H9 (cell line): Measurements from ENCODE around the gene RAP1GAP. TPM values are rescaled to one million over a fixed set of nuclear protein-coding genes. Genes with fewer than 3 reads are reported as not detected.

Experiments
- DNase-seq: peaks from one replicate; pipeline ENCODE4 v3.0.0-alpha.2; 2017
- H2AFZ ChIP-seq: one replicate; pipeline ENCODE4 v1.6.1; 2013; ENCODE audit warnings: mild to moderate bottlenecking, low read length, control low read depth, moderate library complexity
- H2AK5ac ChIP-seq: 2 replicates; pipeline ENCODE4 v1.6.1; 2013; ENCODE audit warnings: low read length, control low read depth, mixed read lengths; ENCODE audit not compliant: insufficient read length
- H2BK120ac ChIP-seq: one replicate; pipeline ENCODE4 v1.6.1; 2013; ENCODE audit warnings: low read depth, mild to moderate bottlenecking, low read length, control low read depth, inconsistent platforms; ENCODE audit not compliant: poor library complexity, severe bottlenecking
- H2BK12ac ChIP-seq: 2 replicates; pipeline ENCODE4 v1.6.1; 2013; ENCODE audit warnings: low read length, control low read depth, mixed read lengths, low read depth; ENCODE audit not compliant: insufficient read length
- H2BK15ac ChIP-seq: 2 replicates; pipeline ENCODE4 v1.6.1; 2013; ENCODE audit warnings: low read depth, low read length, control low read depth
- H2BK20ac ChIP-seq: one replicate; pipeline ENCODE4 v1.6.1; 2013; ENCODE audit warnings: low read depth, mild to moderate bottlenecking, low read length, control low read depth, inconsistent platforms; ENCODE audit not compliant: poor library complexity, severe bottlenecking
- H2BK5ac ChIP-seq: 2 replicates; pipeline ENCODE4 v1.6.1; 2013; ENCODE audit warnings: low read length, control low read depth, mixed read lengths; ENCODE audit not compliant: insufficient read length
- H3K14ac ChIP-seq: 2 replicates; pipeline ENCODE4 v1.6.1; 2013; ENCODE audit warnings: low read length, control low read depth; ENCODE audit not compliant: insufficient read depth
- H3K18ac ChIP-seq: 2 replicates; pipeline ENCODE4 v1.6.1; 2013; ENCODE audit warnings: low read depth, mild to moderate bottlenecking, mixed read lengths, low read length, control low read depth; ENCODE audit not compliant: insufficient read length
- H3K23ac ChIP-seq: 2 replicates; pipeline ENCODE4 v1.6.1; 2013; ENCODE audit warnings: low read length, control low read depth, mixed read lengths, low read depth; ENCODE audit not compliant: insufficient read length
- H3K23me2 ChIP-seq: 2 replicates; pipeline ENCODE4 v1.6.1; 2013; ENCODE audit warnings: low read depth, mild to moderate bottlenecking, mixed read lengths, low read length, control low read depth; ENCODE audit not compliant: insufficient read length, poor library complexity, severe bottlenecking
- H3K27ac ChIP-seq: 2 replicates; pipeline ENCODE4 v1.5.1; 2013; ENCODE audit warnings: low read length, control low read depth, mixed read lengths, low read depth; ENCODE audit not compliant: insufficient read length
- H3K27me3 ChIP-seq: 2 replicates; pipeline ENCODE4 v1.6.1; 2013; ENCODE audit warnings: low read length, control low read depth, inconsistent platforms; ENCODE audit not compliant: insufficient read depth
- H3K4ac ChIP-seq: 2 replicates; pipeline ENCODE4 v1.6.1; 2013; ENCODE audit warnings: low read depth, mild to moderate bottlenecking, control low read depth, inconsistent platforms, low read length, moderate library complexity
- H3K4me1 ChIP-seq: 2 replicates; pipeline ENCODE4 v1.6.1; 2013; ENCODE audit warnings: low read length, control low read depth, inconsistent platforms; ENCODE audit not compliant: insufficient read depth
- H3K4me2 ChIP-seq: 2 replicates; pipeline ENCODE4 v1.6.1; 2013; ENCODE audit warnings: low read length, control low read depth, mixed read lengths; ENCODE audit not compliant: insufficient read length, insufficient read depth
- H3K56ac ChIP-seq: 2 replicates; pipeline ENCODE4 v1.6.1; 2013; ENCODE audit warnings: low read depth, mild to moderate bottlenecking, mixed read lengths, low read length, control low read depth; ENCODE audit not compliant: insufficient read length
- H3K79me1 ChIP-seq: 2 replicates; pipeline ENCODE4 v1.6.1; 2013; ENCODE audit warnings: low read depth, mild to moderate bottlenecking, moderate library complexity, low read length, control low read depth, inconsistent platforms; ENCODE audit not compliant: insufficient read depth, poor library complexity, severe bottlenecking
- H3K79me2 ChIP-seq: 2 replicates; pipeline ENCODE4 v1.6.1; 2013; ENCODE audit warnings: low read length, control low read depth, inconsistent platforms; ENCODE audit not compliant: insufficient read depth
- H3K9ac ChIP-seq: 2 replicates; pipeline ENCODE4 v1.6.1; 2013; ENCODE audit warnings: low read length, control low read depth, mixed read lengths; ENCODE audit not compliant: insufficient read length; ENCODE audit errors: extremely low read depth
- H3K9me3 ChIP-seq: one replicate; pipeline ENCODE4 v1.6.1; 2013; ENCODE audit warnings: low read depth, low read length, inconsistent platforms; ENCODE audit not compliant: control insufficient read depth
- H3T11ph ChIP-seq: one replicate; pipeline ENCODE4 v1.6.1; 2013; ENCODE audit warnings: mild to moderate bottlenecking, low read length, control low read depth, inconsistent platforms
- H4K20me1 ChIP-seq: one replicate; pipeline ENCODE4 v1.6.1; 2013; ENCODE audit not compliant: control insufficient read depth, insufficient read length, insufficient read depth
- H4K5ac ChIP-seq: 2 replicates; pipeline ENCODE4 v1.6.1; 2013; ENCODE audit warnings: low read depth, mild to moderate bottlenecking, mixed read lengths, low read length, control low read depth; ENCODE audit not compliant: insufficient read length
- H4K8ac ChIP-seq: replicated peaks from 2 replicates; pipeline ENCODE4 v1.6.1; 2013; ENCODE audit warnings: low read length, control low read depth, mixed read lengths, low read depth; ENCODE audit not compliant: insufficient read length
- H4K91ac ChIP-seq: 2 replicates; pipeline ENCODE4 v1.6.1; 2013; ENCODE audit warnings: low read depth, mild to moderate bottlenecking, moderate library complexity, mixed read lengths, low read length, control low read depth; ENCODE audit not compliant: insufficient read length
- H3K27ac Mint-ChIP-seq, 3 experiments: 2 replicates in 2 of 3; 3 replicates in 1 of 3; pipeline ENCODE4 v1.8.0; 2020 to 2021; ENCODE audit warnings: mixed read lengths in 3 of 3, mild to moderate bottlenecking in 1 of 3, moderate library complexity in 1 of 3
- H3K27me3 Mint-ChIP-seq: 2 replicates; pipeline ENCODE4 v1.8.0; 2021; ENCODE audit warnings: low read depth, mild to moderate bottlenecking, moderate library complexity, mixed read lengths
- H3K36me3 Mint-ChIP-seq, 3 experiments: 2 replicates in 2 of 3; 3 replicates in 1 of 3; pipeline ENCODE4 v1.8.0; 2020 to 2021; ENCODE audit warnings: low read depth in 3 of 3, mixed read lengths in 3 of 3; ENCODE audit not compliant: insufficient read depth in 1 of 3
- H3K4me1 Mint-ChIP-seq, 2 experiments: 2 replicates each; pipeline ENCODE4 v1.8.0; 2020; ENCODE audit warnings: mixed read lengths in 2 of 2
- H3K4me3 Mint-ChIP-seq, 2 experiments: 2 replicates in 1 of 2; 3 replicates in 1 of 2; pipeline ENCODE4 v1.8.0; 2020 to 2021; ENCODE audit warnings: mild to moderate bottlenecking in 2 of 2, mixed read lengths in 2 of 2, moderate library complexity in 1 of 2
- H3K9me3 Mint-ChIP-seq, 2 experiments: 2 replicates in 1 of 2; 3 replicates in 1 of 2; pipeline ENCODE4 v1.8.0; 2020; ENCODE audit warnings: mild to moderate bottlenecking in 2 of 2, mixed read lengths in 2 of 2, moderate library complexity in 1 of 2
- CTCF ChIP-seq: fragments of 200-600 bp; sonication (generic); conservative IDR thresholded peaks from 3 replicates; pipeline ENCODE4 v1.8.0; 2021; ENCODE audit warnings: antibody characterized with exemption, mild to moderate bottlenecking
- WGBS: extraction: QIAGEN DNeasy Blood & Tissue Kit; methylation state at CpG from one replicate; pipeline ENCODE4 v1.1.7; 2013; ENCODE audit warnings: missing lambda C conversion rate, low lambda C conversion rate, mixed read lengths; ENCODE audit not compliant: insufficient read length; ENCODE audit errors: extremely low coverage; 5-methylcytosine and 5-hydroxymethylcytosine counted together
- total RNA-seq: library from RNA; stranded (reverse); gene quantifications from 2 replicates; pipeline ENCODE4 v1.2.1, GENCODE V29; 2021

The RAP1GAP gene
- total RNA-seq, 1 experiment from 2014 or later: 7.9 TPM

GRCh38 chr1:21655259-21655658 lies 13.9 kb downstream of the RAP1GAP start:
- Mint-ChIP-seq H3K27ac (no peak overlapping the region), H3K4me3 (no peak overlapping the region), H3K9me3 (no peaks in the 10 kb centered on the region; a peak in 2 of 5 replicates), H3K4me1 (peaks cover 16 to 31% of the 10 kb centered on the region in 2 experiments), H3K27me3 (peaks cover 27% of the 10 kb centered on the region), H3K36me3 (no peaks in the 10 kb centered on the region)
- Histone ChIP-seq H2AFZ (no peak overlapping the region), H3K79me1 (no peaks in the 10 kb centered on the region), H3K23ac (no peak overlapping the region), H2BK15ac (no peak overlapping the region), H2AK5ac (no peak overlapping the region), H3K27me3 (no peaks in the 10 kb centered on the region), H3K18ac (no peak overlapping the region), H2BK20ac (no peak overlapping the region), H3K56ac (no peak overlapping the region), H3K14ac (no peak overlapping the region), H3T11ph (no peak overlapping the region), H4K8ac (no peak overlapping the region), H2BK5ac (no peak overlapping the region), H4K20me1 (peaks cover 3% of the 10 kb centered on the region), H2BK12ac (no peak overlapping the region), H3K4me2 (no peak overlapping the region), H3K23me2 (peaks cover 11% of the 10 kb centered on the region), H3K4me1 (no peaks in the 10 kb centered on the region; the same call in 1 of the 2 replicates), H4K5ac (no peak overlapping the region), H3K9ac (no peak overlapping the region), H4K91ac (no peak overlapping the region), H3K9me3 (no peaks in the 10 kb centered on the region), H3K79me2 (no peaks in the 10 kb centered on the region), H2BK120ac (no peak overlapping the region), H3K27ac (no peak overlapping the region), H3K4ac (no peak overlapping the region)
- no CpG with 5 or more reads among the region's 4 CpGs for WGBS
- TF ChIP-seq CTCF: no peak
- no peak for DNase-seq
